Sigmoid colon (tissue), 3 donors: ENCODE results near the gene ANAPC5.

Source experiments
- POLR2A ChIP-seq, 2 donors: fragments of 450-650 bp; IDR thresholded peaks; one replicate each; pipeline ENCODE4 v1.6.1; 2016; ENCODE audit warnings: antibody characterized with exemption in 2 of 2, mild to moderate bottlenecking in 2 of 2, moderate library complexity in 2 of 2
- TF ChIP-seq, protein P1 (sequence below), 4 experiments: fragments of 450-650 bp in 3 of 4; fragments of 200-600 bp in 1 of 4; IDR thresholded peaks; one replicate each; pipeline ENCODE4 v1.5.1; 2016 to 2019; ENCODE audit warnings: antibody characterized with exemption in 4 of 4, mild to moderate bottlenecking in 3 of 4, moderate library complexity in 2 of 4

DNA sequence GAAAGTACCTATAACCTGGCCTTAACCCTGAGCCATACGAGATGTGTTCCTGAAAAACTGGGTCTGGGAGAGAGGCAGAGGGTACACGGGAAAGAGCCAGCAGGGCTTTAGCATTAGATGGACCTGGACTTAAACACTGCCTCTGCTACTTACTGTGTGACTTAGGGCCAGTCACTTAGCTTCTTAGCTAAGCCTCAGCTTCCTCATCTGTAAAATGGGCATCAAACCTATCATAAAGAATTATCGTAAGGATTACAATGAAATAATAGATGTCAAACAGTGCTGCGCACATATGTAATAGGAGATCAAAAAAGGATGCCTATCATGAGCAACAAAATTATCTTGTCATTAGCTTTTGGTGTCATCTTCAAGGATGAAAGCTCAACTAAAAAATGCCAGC, 23.6 kb downstream of the ANAPC5 start:
- TF ChIP-seq, protein P1, sequence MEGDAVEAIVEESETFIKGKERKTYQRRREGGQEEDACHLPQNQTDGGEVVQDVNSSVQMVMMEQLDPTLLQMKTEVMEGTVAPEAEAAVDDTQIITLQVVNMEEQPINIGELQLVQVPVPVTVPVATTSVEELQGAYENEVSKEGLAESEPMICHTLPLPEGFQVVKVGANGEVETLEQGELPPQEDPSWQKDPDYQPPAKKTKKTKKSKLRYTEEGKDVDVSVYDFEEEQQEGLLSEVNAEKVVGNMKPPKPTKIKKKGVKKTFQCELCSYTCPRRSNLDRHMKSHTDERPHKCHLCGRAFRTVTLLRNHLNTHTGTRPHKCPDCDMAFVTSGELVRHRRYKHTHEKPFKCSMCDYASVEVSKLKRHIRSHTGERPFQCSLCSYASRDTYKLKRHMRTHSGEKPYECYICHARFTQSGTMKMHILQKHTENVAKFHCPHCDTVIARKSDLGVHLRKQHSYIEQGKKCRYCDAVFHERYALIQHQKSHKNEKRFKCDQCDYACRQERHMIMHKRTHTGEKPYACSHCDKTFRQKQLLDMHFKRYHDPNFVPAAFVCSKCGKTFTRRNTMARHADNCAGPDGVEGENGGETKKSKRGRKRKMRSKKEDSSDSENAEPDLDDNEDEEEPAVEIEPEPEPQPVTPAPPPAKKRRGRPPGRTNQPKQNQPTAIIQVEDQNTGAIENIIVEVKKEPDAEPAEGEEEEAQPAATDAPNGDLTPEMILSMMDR (IDR thresholded peaks at IDR 0.05), result no peak
- no peak for TF ChIP-seq POLR2A (IDR thresholded peaks at IDR 0.05)
